GM18499 (cell line): Measurements from ENCODE around the gene OTUD3.

Experiments used
- ATAC-seq: cut with Tn5 transposase; IDR thresholded peaks from one replicate; pipeline ENCODE4 v1.9.1; 2021; ENCODE audit warnings: moderate number of reproducible peaks; ENCODE audit not compliant: insufficient read depth, unreplicated experiment

The OTUD3 gene

GRCh38 chr1:19942657-19943056, 60.5 kb downstream of the OTUD3 start:
- ATAC-seq, result no peak

- ATAC-seq, result no peak
Measured at GRCh38 chr1:19945914-19946313, 63.7 kb downstream of the OTUD3 start.

GRCh38 chr1:19946331-19946751, 64.1 kb downstream of the OTUD3 start:
- no peak for ATAC-seq

- ATAC-seq, result no peak
Measured at GRCh38 chr1:19946971-19947370, 64.8 kb downstream of the OTUD3 start.

- ATAC-seq, result no peak
Measured at GRCh38 chr1:19949016-19949415, 66.8 kb downstream of the OTUD3 start.

- ATAC-seq, result no peak
Measured at GRCh38 chr1:19954059-19954458, 71.9 kb downstream of the OTUD3 start.

- no peak for ATAC-seq
Measured at GRCh38 chr1:19955534-19956170, 73.5 kb downstream of the OTUD3 start.

GRCh38 chr1:19957779-19958178, 75.6 kb downstream of the OTUD3 start:
- no peak for ATAC-seq

- no peak for ATAC-seq
Measured at GRCh38 chr1:19960591-19960990, 78.4 kb downstream of the OTUD3 start.
